ENCODE results near the gene SLC35F2. TPM values are rescaled to one million over a fixed set of nuclear protein-coding genes. Genes with fewer than 3 reads are reported as not detected.
A peak's percentile ranks its signal among the peaks of the same experiment; 100 is the strongest.

Gene SLC35F2
- total RNA-seq, 2 donors from 2014 or later = 11.7 to 27.0 TPM

GRCh38 chr11:107818491-107818890 is 40.1 kb downstream of the SLC35F2 start:
- DNase-seq (ENCODE audit: low spot score in 2 of 2) (no peak), ATAC-seq (no peak)
- peaks cover 0 to 5% of the 10 kb centered on the region in 2 donors for H3K9me3 Mint-ChIP-seq
- no peak overlapping the region for H3K27ac Mint-ChIP-seq
- H3K36me3 Mint-ChIP-seq = peaks cover 0 to 6% of the 10 kb centered on the region in 2 donors

GRCh38 chr11:107816028-107816427 is 42.6 kb downstream of the SLC35F2 start:
- peaks cover 0 to 6% of the 10 kb centered on the region in 2 donors for H3K36me3 Mint-ChIP-seq
- peaks cover 0 to 5% of the 10 kb centered on the region in 2 donors for H3K9me3 Mint-ChIP-seq
- DNase-seq (ENCODE audit: low spot score in 2 of 2) = no peak
- H3K27ac Mint-ChIP-seq = no peak overlapping the region
- ATAC-seq = no peak

- no peak for DNase-seq (ENCODE audit: low spot score in 2 of 2)
- no peak for ATAC-seq
- peaks cover 16 to 33% of the 10 kb centered on the region in 2 donors for H3K36me3 Mint-ChIP-seq
- no peaks in the 10 kb centered on the region for H3K9me3 Mint-ChIP-seq
- H3K27ac Mint-ChIP-seq = no peak overlapping the region
Observed at GRCh38 chr11:107810875-107811274, 47.7 kb downstream of the SLC35F2 start.

GRCh38 chr11:107808521-107808920 is 50.1 kb downstream of the SLC35F2 start:
- DNase-seq (ENCODE audit: low spot score in 2 of 2) (no peak), ATAC-seq (no peak)
- no peak overlapping the region for H3K27ac Mint-ChIP-seq
- H3K36me3 Mint-ChIP-seq = peaks cover 19 to 40% of the 10 kb centered on the region in 2 donors
- no peaks in the 10 kb centered on the region for H3K9me3 Mint-ChIP-seq

- DNase-seq (ENCODE audit: low spot score in 2 of 2) = no peak
- peaks cover 24 to 37% of the 10 kb centered on the region in 2 donors for H3K36me3 Mint-ChIP-seq
- ATAC-seq = no peak
- H3K27ac Mint-ChIP-seq = no peak overlapping the region
- no peaks in the 10 kb centered on the region for H3K9me3 Mint-ChIP-seq
Observed at GRCh38 chr11:107804971-107805370, 53.6 kb downstream of the SLC35F2 start.

GRCh38 chr11:107804211-107804610 is 54.4 kb downstream of the SLC35F2 start:
- ATAC-seq = no peak
- no peaks in the 10 kb centered on the region for H3K9me3 Mint-ChIP-seq
- H3K36me3 Mint-ChIP-seq = peaks cover 24 to 30% of the 10 kb centered on the region in 2 donors
- no peak overlapping the region for H3K27ac Mint-ChIP-seq
- DNase-seq (ENCODE audit: low spot score in 2 of 2) = no peak

GRCh38 chr11:107801641-107802040 is 56.9 kb downstream of the SLC35F2 start:
- peaks cover 12 to 15% of the 10 kb centered on the region in 2 donors for H3K36me3 Mint-ChIP-seq
- H3K9me3 Mint-ChIP-seq = no peaks in the 10 kb centered on the region

GRCh38 chr11:107799218-107799859 is 59.2 kb downstream of the SLC35F2 start:
- Mint-ChIP-seq H3K27ac (no peak overlapping the region), H3K36me3 (peaks cover 17 to 28% of the 10 kb centered on the region in 2 donors), H3K9me3 (no peaks in the 10 kb centered on the region)
- DNase-seq (ENCODE audit: low spot score in 2 of 2) = peak in 1 of 2 donors; percentile 62
- ATAC-seq = peak; percentile 59 to 66

More at GRCh38 chr11:107801641-107802040, 56.9 kb downstream of the SLC35F2 start:
- ATAC-seq (no peak), DNase-seq (ENCODE audit: low spot score in 2 of 2) (no peak)
- H3K27ac Mint-ChIP-seq = no peak overlapping the region

GRCh38 chr11:107792049-107792443 is 66.5 kb downstream of the SLC35F2 start:
- DNase-seq (ENCODE audit: low spot score in 2 of 2) = no peak
- ATAC-seq = no peak
- Mint-ChIP-seq H3K27ac (no peak overlapping the region), H3K36me3 (peaks cover 21 to 49% of the 10 kb centered on the region in 2 donors), H3K9me3 (no peaks in the 10 kb centered on the region)

GRCh38 chr11:107791343-107792048 is 67.1 kb downstream of the SLC35F2 start:
- DNase-seq (ENCODE audit: low spot score in 2 of 2) (no peak), ATAC-seq (no peak)
- Mint-ChIP-seq H3K27ac (peak overlapping the region in 1 of 2 donors; percentile 5), H3K9me3 (no peaks in the 10 kb centered on the region), H3K36me3 (peaks cover 21 to 46% of the 10 kb centered on the region in 2 donors)

GRCh38 chr11:107789767-107790166 is 68.8 kb downstream of the SLC35F2 start:
- DNase-seq (ENCODE audit: low spot score in 2 of 2) = no peak
- Mint-ChIP-seq H3K36me3 (peaks cover 14 to 29% of the 10 kb centered on the region in 2 donors), H3K27ac (no peak overlapping the region), H3K9me3 (no peaks in the 10 kb centered on the region)
- no peak for ATAC-seq

GRCh38 chr11:107787733-107788132 is 70.9 kb downstream of the SLC35F2 start:
- H3K27ac Mint-ChIP-seq = no peak overlapping the region
- no peak for DNase-seq (ENCODE audit: low spot score in 2 of 2)
- no peaks in the 10 kb centered on the region for H3K9me3 Mint-ChIP-seq
- ATAC-seq = no peak
- peaks cover under 1 to 12% of the 10 kb centered on the region in 2 donors for H3K36me3 Mint-ChIP-seq

GRCh38 chr11:107785401-107785800 is 73.2 kb downstream of the SLC35F2 start:
- Mint-ChIP-seq H3K36me3 (no peaks in the 10 kb centered on the region), H3K27ac (no peak overlapping the region), H3K9me3 (no peaks in the 10 kb centered on the region)
- peak in 1 of 2 donors; percentile 8 for DNase-seq (ENCODE audit: low spot score in 2 of 2)
- ATAC-seq = peak; percentile 75 to 87

GRCh38 chr11:107783121-107783520 is 75.5 kb downstream of the SLC35F2 start:
- H3K36me3 Mint-ChIP-seq = no peaks in the 10 kb centered on the region
- H3K9me3 Mint-ChIP-seq = no peaks in the 10 kb centered on the region
- ATAC-seq (no peak), DNase-seq (ENCODE audit: low spot score in 2 of 2) (no peak)
- no peak overlapping the region for H3K27ac Mint-ChIP-seq

- ATAC-seq (no peak), DNase-seq (ENCODE audit: low spot score in 2 of 2) (no peak)
- Mint-ChIP-seq H3K27ac (no peak overlapping the region), H3K36me3 (no peaks in the 10 kb centered on the region), H3K9me3 (no peaks in the 10 kb centered on the region)
Observed at GRCh38 chr11:107780775-107781174, 77.8 kb downstream of the SLC35F2 start.

- ATAC-seq (no peak), DNase-seq (ENCODE audit: low spot score in 2 of 2) (no peak)
- Mint-ChIP-seq H3K27ac (no peak overlapping the region), H3K9me3 (no peaks in the 10 kb centered on the region), H3K36me3 (no peaks in the 10 kb centered on the region)
Observed at GRCh38 chr11:107780136-107780535, 78.5 kb downstream of the SLC35F2 start.

GRCh38 chr11:107778839-107779517 is 79.6 kb downstream of the SLC35F2 start:
- no peak overlapping the region for H3K27ac Mint-ChIP-seq
- H3K9me3 Mint-ChIP-seq = no peaks in the 10 kb centered on the region
- no peak for DNase-seq (ENCODE audit: low spot score in 2 of 2)
- ATAC-seq = no peak
- no peaks in the 10 kb centered on the region for H3K36me3 Mint-ChIP-seq

Data from activated naive CD4-positive, alpha-beta T cell treated with anti-CD3 and anti-CD28 coated beads, Interleukin-2, amount 50 U/mL, for 72 hours (primary cell).